ENCODE measurements around the gene NCOA7.
"Not testable (repeated sequence)": the region's sequence is repeated elsewhere in the genome, so short reads cannot be mapped to it uniquely, and the experiment has no call there.

NCOA7 gene

DNA sequence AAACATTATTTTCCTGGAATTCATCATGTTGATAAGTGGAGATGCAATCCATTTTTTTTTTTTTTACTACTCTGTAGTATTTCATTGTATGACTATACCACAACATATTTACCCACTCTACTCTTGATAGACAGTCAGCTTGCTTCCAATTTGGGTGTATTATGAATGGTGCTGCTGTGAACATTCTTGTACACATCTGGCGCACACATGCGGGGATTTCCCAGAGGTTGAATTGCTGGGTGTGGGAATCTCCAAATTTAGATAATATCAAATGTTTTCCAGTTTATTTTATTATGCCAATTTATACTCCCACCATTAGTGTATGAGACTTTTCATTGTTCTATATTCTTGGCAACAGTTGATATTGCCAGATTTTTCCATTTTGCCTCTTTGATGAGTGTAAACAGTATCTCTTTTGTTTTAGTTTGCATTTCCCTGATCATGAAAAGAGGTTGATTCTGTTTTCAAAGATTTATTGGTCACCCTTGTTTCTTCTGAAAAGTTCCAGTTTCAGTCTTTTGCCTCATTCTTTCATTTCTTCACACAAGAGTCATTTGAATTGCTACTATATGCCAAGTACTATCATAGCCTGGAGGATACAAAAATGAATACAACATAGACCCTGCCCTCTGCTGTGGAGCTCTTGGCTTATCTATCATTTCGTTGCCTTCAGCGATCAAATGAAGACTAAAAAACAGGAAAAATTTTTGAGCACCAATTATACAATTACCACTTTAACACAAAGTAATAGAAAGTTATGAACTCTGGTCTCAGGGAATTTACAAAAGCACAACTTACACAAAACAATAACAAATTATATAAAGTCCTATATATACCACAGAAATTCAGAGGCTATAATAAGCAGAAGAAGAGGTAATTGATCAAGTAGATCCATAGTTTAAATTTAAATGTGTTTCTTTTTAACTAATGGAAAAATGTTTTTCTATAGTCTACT, 17.1 kb upstream of the NCOA7 start:
- FAIRE-seq: no peak
- DNase-seq (ENCODE audit: insufficient read length, low spot score): no peak
- TF ChIP-seq POLR2A (IDR thresholded peaks at IDR 0.05; ENCODE audit: low read depth, low read length): no peak

DNA sequence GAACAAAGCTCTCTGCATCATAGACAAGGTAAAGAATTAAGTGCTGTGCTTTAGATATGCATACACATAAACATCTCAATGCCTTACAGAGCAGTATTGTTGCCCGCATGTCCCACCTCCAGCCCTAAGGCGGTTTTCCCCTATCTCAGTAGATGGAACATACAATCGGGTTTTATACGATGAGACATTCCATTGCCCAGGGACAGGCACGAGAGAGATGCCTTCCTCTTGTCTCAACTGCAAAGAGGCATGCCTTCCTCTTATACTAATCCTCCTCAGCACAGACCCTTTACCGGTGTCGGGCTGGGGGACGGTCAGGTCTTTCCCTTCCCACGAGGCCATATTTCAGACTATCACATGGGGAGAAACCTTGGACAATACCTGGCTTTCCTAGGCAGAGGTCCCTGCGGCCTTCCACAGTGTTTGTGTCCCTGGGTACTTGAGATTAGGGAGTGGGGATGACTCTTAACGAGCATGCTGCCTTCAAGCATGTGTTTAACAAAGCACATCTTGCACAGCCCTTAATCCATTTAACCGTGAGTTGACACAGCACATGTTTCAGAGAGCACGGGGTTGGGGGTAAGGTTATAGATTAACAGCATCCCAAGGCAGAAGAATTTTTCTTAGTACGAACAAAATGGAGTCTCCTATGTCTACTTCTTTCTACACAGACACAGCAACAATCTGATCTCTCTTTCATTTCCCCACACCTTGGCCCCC, 14.5 kb upstream of the NCOA7 start:
- not testable (repeated sequence) for DNase-seq (ENCODE audit: insufficient read length, low spot score); FAIRE-seq

GRCh38 chr6:125779924-125780539, 10.7 kb upstream of the NCOA7 start:
- FAIRE-seq (peak; percentile 84), DNase-seq (ENCODE audit: insufficient read length, low spot score) (peak; percentile 38)
- no peak for TF ChIP-seq POLR2A (IDR thresholded peaks at IDR 0.05; ENCODE audit: low read depth, low read length)

DNA sequence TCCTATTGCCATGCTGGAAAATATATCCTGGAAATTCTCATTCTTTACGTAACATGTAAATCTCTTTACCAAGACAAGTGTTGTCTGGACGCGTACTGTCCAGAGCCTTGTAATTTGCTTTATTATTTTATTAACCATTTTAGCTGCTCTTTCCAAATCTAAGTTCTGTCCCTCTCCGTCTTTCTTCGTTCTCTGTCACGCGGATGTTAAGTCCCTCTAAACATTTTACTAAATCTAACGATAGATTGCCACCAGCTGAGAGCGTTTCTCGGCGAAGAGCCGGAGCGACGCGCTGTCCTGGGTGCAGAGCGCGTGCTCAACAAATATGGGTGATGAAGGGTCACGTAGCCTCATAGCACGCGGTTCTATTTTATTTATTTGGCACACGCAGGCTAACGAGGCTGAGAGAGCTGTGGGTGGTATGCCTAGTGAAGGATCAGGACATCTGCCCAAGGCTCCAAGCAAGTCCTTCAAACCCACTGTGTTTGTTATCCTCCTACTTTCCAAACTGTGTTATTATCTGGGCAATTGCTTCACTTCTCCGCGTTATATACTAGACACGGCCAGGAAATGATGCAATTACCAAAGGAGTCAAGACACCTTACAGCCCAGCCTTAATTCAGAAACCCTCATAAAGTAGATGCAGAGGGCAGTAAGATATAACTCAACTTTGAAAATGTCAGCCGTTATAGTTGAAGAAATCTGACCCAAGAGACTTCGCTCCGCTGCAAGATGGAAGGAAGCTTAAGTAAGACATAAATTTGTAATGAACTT, 10.0 kb upstream of the NCOA7 start:
- 0 out of 2 replicates have a peak, but pooled peaks have one; percentile 12 for TF ChIP-seq POLR2A (IDR thresholded peaks at IDR 0.05; ENCODE audit: low read depth, low read length)
- no peak for DNase-seq (ENCODE audit: insufficient read length, low spot score)
- no peak for FAIRE-seq

GRCh38 chr6:125781314-125781868, 9.4 kb upstream of the NCOA7 start:
- DNase-seq (ENCODE audit: insufficient read length, low spot score) (no peak), FAIRE-seq (no peak)
- TF ChIP-seq POLR2A (IDR thresholded peaks at IDR 0.05; ENCODE audit: low read depth, low read length): no peak

- TF ChIP-seq POLR2A (IDR thresholded peaks at IDR 0.05; ENCODE audit: low read depth, low read length): no peak
- FAIRE-seq (no peak), DNase-seq (ENCODE audit: insufficient read length, low spot score) (no peak)
Measured at GRCh38 chr6:125784365-125784764, 6.4 kb upstream of the NCOA7 start.

GRCh38 chr6:125787791-125788190, 3.0 kb upstream of the NCOA7 start:
- FAIRE-seq (no peak), DNase-seq (ENCODE audit: insufficient read length, low spot score) (no peak)
- no peak for TF ChIP-seq POLR2A (IDR thresholded peaks at IDR 0.05; ENCODE audit: low read depth, low read length)

GRCh38 chr6:125789167-125789566, 1.6 kb upstream of the NCOA7 start:
- no peak for TF ChIP-seq POLR2A (IDR thresholded peaks at IDR 0.05; ENCODE audit: low read depth, low read length)
- FAIRE-seq (no peak), DNase-seq (ENCODE audit: insufficient read length, low spot score) (no peak)

GRCh38 chr6:125789576-125790357, 993 bp upstream of the NCOA7 start:
- peak; percentile 15 for DNase-seq (ENCODE audit: insufficient read length, low spot score)
- peak; percentile 62 for FAIRE-seq
- no peak for TF ChIP-seq POLR2A (IDR thresholded peaks at IDR 0.05; ENCODE audit: low read depth, low read length)

DNA sequence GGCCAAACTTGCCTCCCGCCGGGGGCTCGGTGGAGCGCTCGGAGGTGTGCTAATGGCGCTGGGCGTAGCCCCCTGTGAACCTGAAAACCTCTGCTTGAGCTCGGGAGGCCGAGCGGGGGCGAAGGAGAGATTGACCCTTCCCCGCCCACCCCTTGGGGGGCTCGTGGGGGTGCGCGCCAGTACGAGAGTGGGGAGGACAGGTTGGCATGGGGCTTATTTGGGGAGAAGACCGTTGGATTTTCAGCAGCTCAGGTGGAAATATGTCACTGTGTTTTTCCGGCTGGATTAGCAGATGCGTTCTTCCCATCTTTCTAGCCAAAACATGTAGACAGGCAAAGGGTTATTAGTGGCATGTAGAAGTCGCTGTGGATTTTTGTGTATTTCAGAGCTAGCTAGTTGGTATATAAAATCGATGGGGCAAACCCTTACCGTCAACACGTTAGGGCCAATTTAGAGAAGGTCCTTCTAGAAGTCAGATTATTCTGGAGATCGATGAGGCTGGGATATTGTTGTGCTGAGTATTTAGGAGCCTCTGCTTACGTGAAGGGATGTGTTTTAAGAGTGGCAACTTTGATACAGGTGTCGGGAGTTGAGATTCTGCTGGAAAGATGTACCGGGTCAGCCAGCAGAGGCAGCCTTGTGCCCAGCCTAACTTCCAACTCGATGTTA, 525 bp downstream of the NCOA7 start:
- DNase-seq (ENCODE audit: insufficient read length, low spot score) (peak; percentile 11), FAIRE-seq (peak; percentile 50)
- no peak; the same call in 1 of the 2 replicates for TF ChIP-seq POLR2A (IDR thresholded peaks at IDR 0.05; ENCODE audit: low read depth, low read length)

DNA sequence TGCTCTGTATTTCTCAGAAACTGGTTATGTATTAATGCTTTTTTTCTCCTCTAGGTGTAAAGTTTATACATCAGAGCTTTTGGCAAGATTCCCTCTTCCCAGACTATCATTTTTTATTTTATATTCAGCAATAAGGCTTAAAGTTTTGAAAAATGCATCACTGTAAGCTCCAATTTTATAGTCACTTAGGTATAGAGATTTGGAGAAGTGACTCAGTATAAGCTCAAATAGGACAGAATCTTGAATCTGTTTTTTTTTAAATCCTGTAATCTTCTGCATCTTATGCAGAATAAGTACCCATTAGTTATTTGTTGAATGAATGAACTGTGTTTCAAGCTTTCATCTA, 1.0 kb downstream of the NCOA7 start:
- no peak for DNase-seq (ENCODE audit: insufficient read length, low spot score)
- no peak for TF ChIP-seq POLR2A (IDR thresholded peaks at IDR 0.05; ENCODE audit: low read depth, low read length)
- FAIRE-seq: no peak

DNA sequence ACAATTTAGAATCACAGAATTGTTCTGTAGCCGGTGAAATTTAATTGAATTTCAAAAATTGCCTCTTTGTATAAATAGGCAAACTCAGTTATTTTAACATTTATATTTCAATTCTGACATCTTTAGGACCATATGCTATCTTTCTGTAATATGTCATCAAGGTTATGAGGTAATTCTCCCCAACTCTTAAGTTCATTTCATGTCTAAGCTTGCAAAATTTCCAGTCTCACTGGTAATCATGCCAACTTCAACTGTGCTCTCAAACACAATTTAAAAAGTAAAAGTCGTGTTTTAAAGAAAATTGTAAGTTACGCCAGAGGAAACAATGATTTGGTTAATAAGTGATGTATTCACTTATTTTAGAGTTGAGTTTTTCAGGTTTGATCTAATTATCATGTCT, 1.4 kb downstream of the NCOA7 start:
- FAIRE-seq: no peak
- no peak for TF ChIP-seq POLR2A (IDR thresholded peaks at IDR 0.05; ENCODE audit: low read depth, low read length)
- DNase-seq (ENCODE audit: insufficient read length, low spot score): no peak
